NB4 (cell line): ENCODE results near the gene KRTAP6-2.

ENCODE experiments used
- POLR2A ChIP-seq: IDR thresholded peaks from 2 replicates; pipeline ENCODE4 v1.6.1; 2011; ENCODE audit warnings: mild to moderate bottlenecking; ENCODE audit not compliant: insufficient read length; ENCODE audit errors: extremely low read depth
- TF ChIP-seq, protein P1 (sequence below): IDR thresholded peaks from one replicate; pipeline ENCODE4 v1.5.1; 2012; ENCODE audit warnings: low read depth, low read length
- TF ChIP-seq, protein P2 (sequence below): IDR thresholded peaks from 2 replicates; pipeline ENCODE4 v1.6.1; 2011; ENCODE audit warnings: low read depth, low read length

DNA sequence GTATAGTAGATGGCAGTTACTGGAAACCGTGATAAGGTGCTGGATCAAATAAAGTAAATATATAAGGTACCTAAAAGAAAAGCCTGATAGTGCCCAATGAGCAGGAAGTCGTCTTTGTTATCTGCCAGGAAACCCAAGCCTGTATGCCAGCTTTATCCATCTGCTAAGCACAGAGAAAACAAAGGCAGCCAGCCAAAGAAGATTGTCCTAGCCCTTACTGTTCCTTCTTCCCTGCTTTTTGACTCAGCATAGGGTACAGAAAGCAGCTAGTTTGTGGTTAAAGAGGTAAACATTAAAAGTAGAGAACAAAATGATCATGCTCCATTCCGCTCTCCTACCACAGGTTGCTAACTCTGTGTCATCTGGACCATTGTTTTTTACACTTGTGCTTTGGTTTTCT, 18.6 kb downstream of the KRTAP6-2 start:
- TF ChIP-seq, protein P1, sequence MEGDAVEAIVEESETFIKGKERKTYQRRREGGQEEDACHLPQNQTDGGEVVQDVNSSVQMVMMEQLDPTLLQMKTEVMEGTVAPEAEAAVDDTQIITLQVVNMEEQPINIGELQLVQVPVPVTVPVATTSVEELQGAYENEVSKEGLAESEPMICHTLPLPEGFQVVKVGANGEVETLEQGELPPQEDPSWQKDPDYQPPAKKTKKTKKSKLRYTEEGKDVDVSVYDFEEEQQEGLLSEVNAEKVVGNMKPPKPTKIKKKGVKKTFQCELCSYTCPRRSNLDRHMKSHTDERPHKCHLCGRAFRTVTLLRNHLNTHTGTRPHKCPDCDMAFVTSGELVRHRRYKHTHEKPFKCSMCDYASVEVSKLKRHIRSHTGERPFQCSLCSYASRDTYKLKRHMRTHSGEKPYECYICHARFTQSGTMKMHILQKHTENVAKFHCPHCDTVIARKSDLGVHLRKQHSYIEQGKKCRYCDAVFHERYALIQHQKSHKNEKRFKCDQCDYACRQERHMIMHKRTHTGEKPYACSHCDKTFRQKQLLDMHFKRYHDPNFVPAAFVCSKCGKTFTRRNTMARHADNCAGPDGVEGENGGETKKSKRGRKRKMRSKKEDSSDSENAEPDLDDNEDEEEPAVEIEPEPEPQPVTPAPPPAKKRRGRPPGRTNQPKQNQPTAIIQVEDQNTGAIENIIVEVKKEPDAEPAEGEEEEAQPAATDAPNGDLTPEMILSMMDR: no peak
- TF ChIP-seq POLR2A: no peak
- TF ChIP-seq, protein P2, sequence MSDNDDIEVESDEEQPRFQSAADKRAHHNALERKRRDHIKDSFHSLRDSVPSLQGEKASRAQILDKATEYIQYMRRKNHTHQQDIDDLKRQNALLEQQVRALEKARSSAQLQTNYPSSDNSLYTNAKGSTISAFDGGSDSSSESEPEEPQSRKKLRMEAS: no peak
